Activated T-helper 2 cell treated with anti-CD3 and anti-CD28 coated beads, Interferon-gamma antibody, Interleukin-2, Interleukin-4, amounts not matched to agents 10 μg/mL and 5 μg/mL and 100 μg/mL, durations not matched to agents 14 hours and 24 hours and 36 hours (primary cell): ENCODE results near the gene HS3ST4. TPM values are rescaled to one million over a fixed set of nuclear protein-coding genes. Genes with fewer than 3 reads are reported as not detected.

ENCODE experiments used
- DNase-seq: peaks from one replicate; pipeline ENCODE4 v3.0.0; 2021; ENCODE audit warnings: low spot score
- H3K27ac Mint-ChIP-seq: one replicate; pipeline ENCODE4 v1.8.0; 2021; ENCODE audit warnings: mixed read lengths
- H3K27me3 Mint-ChIP-seq: one replicate; pipeline ENCODE4 v1.8.0; 2021; ENCODE audit warnings: low read depth, mixed read lengths
- H3K36me3 Mint-ChIP-seq: one replicate; pipeline ENCODE4 v1.8.0; 2021; ENCODE audit warnings: low read depth, mixed read lengths
- H3K4me1 Mint-ChIP-seq: one replicate; pipeline ENCODE4 v1.8.0; 2021; ENCODE audit warnings: low read depth, mixed read lengths
- H3K4me3 Mint-ChIP-seq: one replicate; pipeline ENCODE4 v1.8.0; 2021; ENCODE audit warnings: low read depth, mild to moderate bottlenecking, moderate library complexity, mixed read lengths
- H3K9me3 Mint-ChIP-seq: one replicate; pipeline ENCODE4 v1.8.0; 2021; ENCODE audit warnings: mixed read lengths
- intact Hi-C: fragments of 100-400 bp; cut with micrococcal nuclease; formaldehyde crosslinking; loops from one replicate; pipeline ENCODE4 v1.15.1; 2023
- total RNA-seq: library from RNA; stranded (reverse); gene quantifications from 2 replicates; pipeline ENCODE4 v1.2.3, GENCODE V29; 2022

The HS3ST4 gene
- total RNA-seq, 1 donor from 2014 or later = not detected

GRCh38 chr16:25799816-25800215 lies 108.1 kb downstream of the HS3ST4 start:
- H3K9me3 Mint-ChIP-seq = no peaks in the 10 kb centered on the region
- H3K36me3 Mint-ChIP-seq = no peaks in the 10 kb centered on the region
- DNase-seq = no peak
- H3K4me3 Mint-ChIP-seq = no peak overlapping the region
- no peak overlapping the region for H3K27ac Mint-ChIP-seq
- no peaks in the 10 kb centered on the region for H3K27me3 Mint-ChIP-seq
- intact Hi-C loops = no loop called here
- H3K4me1 Mint-ChIP-seq = no peaks in the 10 kb centered on the region

- Mint-ChIP-seq H3K4me3 (no peak overlapping the region), H3K9me3 (no peaks in the 10 kb centered on the region), H3K36me3 (no peaks in the 10 kb centered on the region), H3K27me3 (no peaks in the 10 kb centered on the region), H3K27ac (no peak overlapping the region), H3K4me1 (no peaks in the 10 kb centered on the region)
- no peak for DNase-seq
- intact Hi-C loops = no loop called here
Observed at GRCh38 chr16:25812215-25812614, 120.5 kb downstream of the HS3ST4 start.

- Mint-ChIP-seq H3K27ac (no peak overlapping the region), H3K9me3 (no peaks in the 10 kb centered on the region), H3K4me1 (no peaks in the 10 kb centered on the region), H3K4me3 (no peak overlapping the region), H3K27me3 (no peaks in the 10 kb centered on the region), H3K36me3 (no peaks in the 10 kb centered on the region)
- DNase-seq = no peak
- intact Hi-C loops = no loop called here
Observed at GRCh38 chr16:25817295-25817694, 125.5 kb downstream of the HS3ST4 start.

GRCh38 chr16:25817876-25818275 lies 126.1 kb downstream of the HS3ST4 start:
- no peaks in the 10 kb centered on the region for H3K36me3 Mint-ChIP-seq
- no peaks in the 10 kb centered on the region for H3K9me3 Mint-ChIP-seq
- H3K27me3 Mint-ChIP-seq = no peaks in the 10 kb centered on the region
- DNase-seq = no peak
- H3K4me3 Mint-ChIP-seq = no peak overlapping the region
- no peaks in the 10 kb centered on the region for H3K4me1 Mint-ChIP-seq
- H3K27ac Mint-ChIP-seq = no peak overlapping the region
- intact Hi-C loops = no loop called here

GRCh38 chr16:25823891-25824290 lies 132.1 kb downstream of the HS3ST4 start:
- Mint-ChIP-seq H3K4me1 (no peaks in the 10 kb centered on the region), H3K27ac (no peak overlapping the region), H3K9me3 (no peaks in the 10 kb centered on the region), H3K36me3 (no peaks in the 10 kb centered on the region), H3K27me3 (no peaks in the 10 kb centered on the region), H3K4me3 (no peak overlapping the region)
- DNase-seq = no peak
- intact Hi-C loops = no loop called here

- H3K27me3 Mint-ChIP-seq = no peaks in the 10 kb centered on the region
- no peak overlapping the region for H3K27ac Mint-ChIP-seq
- H3K36me3 Mint-ChIP-seq = no peaks in the 10 kb centered on the region
- no peaks in the 10 kb centered on the region for H3K4me1 Mint-ChIP-seq
- H3K4me3 Mint-ChIP-seq = no peak overlapping the region
- no peaks in the 10 kb centered on the region for H3K9me3 Mint-ChIP-seq
- intact Hi-C loops = no loop called here
- DNase-seq = no peak
Observed at GRCh38 chr16:25827709-25828108, 135.9 kb downstream of the HS3ST4 start.

GRCh38 chr16:25828510-25828909 lies 136.8 kb downstream of the HS3ST4 start:
- intact Hi-C loops = no loop called here
- Mint-ChIP-seq H3K9me3 (no peaks in the 10 kb centered on the region), H3K4me1 (no peaks in the 10 kb centered on the region), H3K4me3 (no peak overlapping the region), H3K27ac (no peak overlapping the region), H3K27me3 (peaks cover under 1% of the 10 kb centered on the region), H3K36me3 (no peaks in the 10 kb centered on the region)
- no peak for DNase-seq

- Mint-ChIP-seq H3K36me3 (no peaks in the 10 kb centered on the region), H3K27me3 (peaks cover 3% of the 10 kb centered on the region), H3K4me1 (no peaks in the 10 kb centered on the region), H3K9me3 (no peaks in the 10 kb centered on the region), H3K4me3 (no peak overlapping the region), H3K27ac (no peak overlapping the region)
- intact Hi-C loops = no loop called here
- DNase-seq = no peak
Observed at GRCh38 chr16:25832291-25832690, 140.5 kb downstream of the HS3ST4 start.

GRCh38 chr16:25834101-25834500 lies 142.3 kb downstream of the HS3ST4 start:
- Mint-ChIP-seq H3K27me3 (peaks cover 3% of the 10 kb centered on the region), H3K4me1 (no peaks in the 10 kb centered on the region), H3K27ac (no peak overlapping the region), H3K4me3 (no peak overlapping the region), H3K36me3 (no peaks in the 10 kb centered on the region), H3K9me3 (no peaks in the 10 kb centered on the region)
- intact Hi-C loops = no loop called here
- no peak for DNase-seq

GRCh38 chr16:25835126-25835525 lies 143.4 kb downstream of the HS3ST4 start:
- intact Hi-C loops = loop anchor here (5.0 kb wide), 2 partner anchors 962 to 1272 kb away; no protein-coding TSS in a partner anchor
- Mint-ChIP-seq H3K27me3 (peaks cover 3% of the 10 kb centered on the region), H3K9me3 (no peaks in the 10 kb centered on the region), H3K4me1 (no peaks in the 10 kb centered on the region), H3K36me3 (no peaks in the 10 kb centered on the region), H3K27ac (no peak overlapping the region), H3K4me3 (no peak overlapping the region)
- DNase-seq = no peak

- Mint-ChIP-seq H3K36me3 (no peaks in the 10 kb centered on the region), H3K4me3 (no peak overlapping the region), H3K9me3 (no peaks in the 10 kb centered on the region), H3K27ac (no peak overlapping the region), H3K27me3 (peaks cover under 1% of the 10 kb centered on the region), H3K4me1 (no peaks in the 10 kb centered on the region)
- peak; percentile 9 for DNase-seq
- intact Hi-C loops = loop anchor here (2.0 to 5.0 kb wide), 3 partner anchors 806 to 1269 kb away; no protein-coding TSS in a partner anchor
Observed at GRCh38 chr16:25838724-25839186, 147.0 kb downstream of the HS3ST4 start.

- Mint-ChIP-seq H3K4me1 (no peaks in the 10 kb centered on the region), H3K27me3 (peaks cover 2% of the 10 kb centered on the region), H3K27ac (no peak overlapping the region), H3K4me3 (no peak overlapping the region), H3K36me3 (no peaks in the 10 kb centered on the region), H3K9me3 (no peaks in the 10 kb centered on the region)
- DNase-seq = no peak
- intact Hi-C loops = no loop called here
Observed at GRCh38 chr16:25841761-25842160, 150.0 kb downstream of the HS3ST4 start.

- H3K36me3 Mint-ChIP-seq = no peaks in the 10 kb centered on the region
- H3K4me1 Mint-ChIP-seq = no peaks in the 10 kb centered on the region
- intact Hi-C loops = no loop called here
- H3K9me3 Mint-ChIP-seq = no peaks in the 10 kb centered on the region
- no peak overlapping the region for H3K4me3 Mint-ChIP-seq
- no peak for DNase-seq
- H3K27me3 Mint-ChIP-seq = peaks cover 8% of the 10 kb centered on the region
- no peak overlapping the region for H3K27ac Mint-ChIP-seq
Observed at GRCh38 chr16:25845901-25846300, 154.1 kb downstream of the HS3ST4 start.

- Mint-ChIP-seq H3K4me1 (no peaks in the 10 kb centered on the region), H3K36me3 (no peaks in the 10 kb centered on the region), H3K27ac (no peak overlapping the region), H3K9me3 (no peaks in the 10 kb centered on the region), H3K4me3 (no peak overlapping the region), H3K27me3 (peaks cover 2% of the 10 kb centered on the region)
- no peak for DNase-seq
- intact Hi-C loops = no loop called here
Observed at GRCh38 chr16:25854141-25854540, 162.4 kb downstream of the HS3ST4 start.
